HepG2 (cell line): ENCODE measurements around the gene CTSA. TPM values are rescaled to one million over a fixed set of nuclear protein-coding genes. Genes with fewer than 3 reads are reported as not detected.

Source experiments
- ATAC-seq: fragments of 200-7000 bp; cut with Tn5 transposase; 3 replicates; pipeline ENCODE4 v1.9.1; 2020; ENCODE audit warnings: mild to moderate bottlenecking, moderate library complexity
- Bru-seq: library from RNA; stranded (reverse); fragments of 400-500 nt; gene quantifications from one replicate; lab custom pipeline; 2021; lab: Mats Ljungman, UMichigan
- BruChase-seq, 2 experiments: library from RNA; stranded (reverse); fragments of 400-500 nt; gene quantifications; one replicate each; lab custom pipeline; 2021; lab: Mats Ljungman, UMichigan
- BruUV-seq: library from RNA; stranded (reverse); fragments of 400-500 nt; replicated peaks from 2 replicates; lab custom pipeline; 2021; lab: Mats Ljungman, UMichigan
- CTCF ChIA-PET: fragments of 300-600 bp; formaldehyde crosslinking; extraction: SDS; loops from one replicate; lab custom pipeline; 2021; ENCODE audit warnings: low total read pairs, inconsistent platforms, low intra/inter-chr PET ratio; lab: Yijun Ruan, JAX
- POLR2A ChIA-PET: fragments of 350-600 bp; sonication (Branson Sonifier 250); formaldehyde crosslinking; loops from one replicate; lab custom pipeline; 2020; ENCODE audit warnings: antibody characterized with exemption, inconsistent platforms; lab: Yijun Ruan, JAX
- DNase-seq: peaks from one replicate; pipeline ENCODE4 v3.0.0-alpha.2; 2015; ENCODE audit warnings: low spot score
- FAIRE-seq: peaks from 3 replicates; lab custom pipeline; 2011; peaks lifted over from hg19 to GRCh38; lab: Jason Lieb, UNC
- H2AFZ ChIP-seq: one replicate; pipeline ENCODE4 v1.6.1; 2011; ENCODE audit warnings: low read length, inconsistent platforms
- H3K27ac ChIP-seq: fragments of 300-600 bp; 3 replicates; pipeline ENCODE4 v1.8.0; 2011; ENCODE audit warnings: mixed run types, mild to moderate bottlenecking, mixed read lengths, low read length, inconsistent platforms; ENCODE audit not compliant: insufficient read depth; ENCODE audit errors: extremely low read length
- H3K27me3 ChIP-seq, 2 experiments: fragments of 200-600 bp in 1 of 2; 2 replicates in 1 of 2; 3 replicates in 1 of 2; pipeline versions ENCODE4 v1.6.0 to v1.8.0; 2011; ENCODE audit warnings: low read length in 2 of 2, mild to moderate bottlenecking in 2 of 2, moderate library complexity in 2 of 2, inconsistent platforms in 1 of 2; ENCODE audit not compliant: insufficient read depth in 2 of 2, control insufficient read depth in 1 of 2
- H3K36me3 ChIP-seq, 2 experiments: fragments of 200-600 bp in 1 of 2; replicated peaks in 1 of 2; 2 replicates in 1 of 2; 3 replicates in 1 of 2; pipeline versions ENCODE4 v1.5.1 to v1.8.0; 2011; ENCODE audit warnings: low read length in 2 of 2, inconsistent platforms in 1 of 2; ENCODE audit not compliant: insufficient read depth in 2 of 2, control insufficient read depth in 1 of 2
- H3K4me1 ChIP-seq: 2 replicates; pipeline ENCODE4 v1.5.1; 2012; ENCODE audit warnings: low read length, inconsistent platforms; ENCODE audit not compliant: insufficient read depth
- H3K4me2 ChIP-seq: 2 replicates; pipeline ENCODE4 v1.6.0; 2011; ENCODE audit warnings: low read depth, low read length, inconsistent platforms
- H3K4me3 ChIP-seq, 3 experiments: fragments of 200-600 bp in 1 of 3; sonication (generic), shearing (Covaris generic) in 1 of 3; replicated peaks in 1 of 3; 2 replicates each; pipeline ENCODE4 v1.5.1; 2011 to 2016; ENCODE audit warnings: low read length in 3 of 3, inconsistent platforms in 2 of 3, low read depth in 2 of 3, mild to moderate bottlenecking in 2 of 3, control low read depth in 1 of 3, mixed read lengths in 1 of 3; ENCODE audit not compliant: insufficient read depth in 1 of 3
- H3K79me2 ChIP-seq: one replicate; pipeline ENCODE4 v1.6.1; 2011; ENCODE audit warnings: low read length, inconsistent platforms; ENCODE audit not compliant: insufficient read depth
- H3K9ac ChIP-seq: 2 replicates; pipeline ENCODE4 v1.6.0; 2011; ENCODE audit warnings: mild to moderate bottlenecking, low read depth, low read length, inconsistent platforms; ENCODE audit not compliant: insufficient read depth
- H3K9me3 ChIP-seq: 2 replicates; pipeline ENCODE4 v1.5.1; 2012; ENCODE audit warnings: mild to moderate bottlenecking, low read length
- H4K20me1 ChIP-seq: 2 replicates; pipeline ENCODE4 v1.6.0; 2011; ENCODE audit warnings: inconsistent platforms, mild to moderate bottlenecking, low read length, moderate library complexity; ENCODE audit not compliant: insufficient read depth
- ETV5 ChIP-seq: IDR thresholded peaks from 2 replicates; pipeline ENCODE4 v1.6.1; 2018; ENCODE audit warnings: missing biosample characterization, missing genetic modification reagents, inconsistent platforms, borderline replicate concordance
- HES4 ChIP-seq: sonication (generic); formaldehyde crosslinking; IDR thresholded peaks from 2 replicates; pipeline ENCODE4 v1.9.0; 2021; ENCODE audit warnings: mild to moderate bottlenecking, missing genetic modification reagents, borderline replicate concordance
- PHF8 ChIP-seq: sonication (generic); formaldehyde crosslinking; IDR thresholded peaks from 2 replicates; pipeline ENCODE4 v1.5.0; 2020; ENCODE audit warnings: missing genetic modification reagents
- RCOR2 ChIP-seq: IDR thresholded peaks from 2 replicates; pipeline ENCODE4 v1.6.1; 2016; ENCODE audit warnings: missing biosample characterization, missing genetic modification reagents
- SOX5 ChIP-seq: IDR thresholded peaks from 2 replicates; pipeline ENCODE4 v1.6.1; 2016; ENCODE audit warnings: borderline replicate concordance
- SP5 ChIP-seq: IDR thresholded peaks from 2 replicates; pipeline ENCODE4 v1.6.1; 2016; ENCODE audit warnings: low read depth, borderline replicate concordance
- TSC22D2 ChIP-seq: sonication (generic); formaldehyde crosslinking; IDR thresholded peaks from 2 replicates; pipeline ENCODE4 v1.5.1; 2020; ENCODE audit warnings: missing genetic modification reagents, mild to moderate bottlenecking, borderline replicate concordance
- ZKSCAN1 ChIP-seq: fragments of 150-350 bp; IDR thresholded peaks from 2 replicates; pipeline ENCODE4 v1.6.1; 2014; ENCODE audit warnings: low read length
- ZNF333 ChIP-seq: sonication (generic); formaldehyde crosslinking; IDR thresholded peaks from 2 replicates; pipeline ENCODE4 v1.4.0; 2020; ENCODE audit warnings: mild to moderate bottlenecking, missing genetic modification reagents, borderline replicate concordance
- WGBS: methylation state at CpG from one replicate; pipeline ENCODE4 v1.1.6; 2017; ENCODE audit warnings: low lambda C conversion rate; 5-methylcytosine and 5-hydroxymethylcytosine counted together
- in situ Hi-C: cut with HindIII; loops from 2 replicates; pipeline ENCODE4 v1.10.0; 2017; ENCODE audit warnings: low pct_unique_long_range_greater_than_20kb; ENCODE audit not compliant: extremely low pct_ligation_motif_present
- intact Hi-C: fragments of 100-400 bp; cut with micrococcal nuclease; formaldehyde crosslinking; loops from one replicate; pipeline ENCODE4 v1.10.0; 2022; ENCODE audit not compliant: unreplicated experiment
- long read RNA-seq, 2 experiments: library from RNA in 1 of 2; library from polyadenylated mRNA in 1 of 2; stranded (forward) in 1 of 2; unstranded in 1 of 2; transcript quantifications; one replicate each; pipeline ENCODE4 v2.0.0, GENCODE V29; 2019 to 2022
- polyA minus RNA-seq, 3 experiments: library from RNA; depleted of rRNA, polyadenylated mRNA; stranded (reverse); fragments of >200 nt; gene quantifications; 2 replicates each; pipeline ENCODE4 v1.2.3, GENCODE V29; 2011; ENCODE audit warnings: low replicate concordance in 1 of 3
- polyA plus RNA-seq, 8 experiments: library from polyadenylated mRNA; depleted of rRNA in 3 of 8; stranded (reverse) in 7 of 8; unstranded in 1 of 8; fragments of >200 nt; fragmentation: Illumina TruSeq in 4 of 8; extraction: Trizol in 4 of 8; gene quantifications; 2 replicates each; pipeline versions ENCODE4 v1.2.1 to v1.2.3, GENCODE V29; 2011 to 2016; ENCODE audit warnings: low read depth in 4 of 8, missing spikeins in 1 of 8, mixed read lengths in 1 of 8; ENCODE audit not compliant: insufficient read depth in 1 of 8
- total RNA-seq, 5 experiments: library from RNA; depleted of rRNA; stranded (reverse); fragments of >200 nt; fragmentation: Illumina TruSeq; extraction: Trizol; gene quantifications; 2 replicates each; pipeline ENCODE4 v1.2.3, GENCODE V29; 2016; ENCODE audit warnings: low read depth in 1 of 5
- TF ChIP-seq, protein P1 (sequence below): sonication (generic); formaldehyde crosslinking; IDR thresholded peaks from 2 replicates; pipeline ENCODE4 v1.5.0; 2020; ENCODE audit warnings: mild to moderate bottlenecking, missing genetic modification reagents
- TF ChIP-seq, protein P2 (sequence below): conservative IDR thresholded peaks from 2 replicates; pipeline ENCODE4 v1.6.1; 2018; ENCODE audit warnings: missing genetic modification reagents

Gene CTSA
- 63.8 and 202 TPM in 2 replicates for total RNA-seq (2016; rRNA removed; fragmentation: Illumina TruSeq; extraction: Trizol)
- 83.9 and 87.3 TPM in 2 replicates for total RNA-seq (2016; cell fraction: cytosol; rRNA removed; fragmentation: Illumina TruSeq; extraction: Trizol; ENCODE audit: low read depth)
- total RNA-seq (2016; cell fraction: insoluble cytoplasmic fraction; rRNA removed; fragmentation: Illumina TruSeq; extraction: Trizol) = 57.2 and 212 TPM in 2 replicates
- 50.4 and 53.1 TPM in 2 replicates for total RNA-seq (2016; cell fraction: membrane; rRNA removed; fragmentation: Illumina TruSeq; extraction: Trizol)
- 213 and 263 TPM in 2 replicates for total RNA-seq (2016; cell fraction: nucleus; rRNA removed; fragmentation: Illumina TruSeq; extraction: Trizol)
- 222 and 231 TPM in 2 replicates for polyA plus RNA-seq (2011; rRNA removed)
- polyA plus RNA-seq (2011; cell fraction: cytosol; rRNA removed) = 240 and 265 TPM in 2 replicates
- polyA plus RNA-seq (2011; cell fraction: nucleus; rRNA removed) = 851 and 910 TPM in 2 replicates
- 102 and 105 TPM in 2 replicates for polyA plus RNA-seq (2012)
- 37.4 and 39.2 TPM in 2 replicates for polyA plus RNA-seq (2016; cell fraction: cytosol; fragmentation: Illumina TruSeq; extraction: Trizol; ENCODE audit: low read depth)
- polyA plus RNA-seq (2016; cell fraction: insoluble cytoplasmic fraction; fragmentation: Illumina TruSeq; extraction: Trizol; ENCODE audit: low read depth) = 82.4 and 101 TPM in 2 replicates
- polyA plus RNA-seq (2016; cell fraction: membrane; fragmentation: Illumina TruSeq; extraction: Trizol; ENCODE audit: low read depth) = 45.6 and 51.6 TPM in 2 replicates
- 573 and 587 TPM in 2 replicates for polyA plus RNA-seq (2016; cell fraction: nucleus; fragmentation: Illumina TruSeq; extraction: Trizol; ENCODE audit: insufficient read depth, low read depth)
- polyA minus RNA-seq (2011; rRNA and poly(A)+ RNA removed; ENCODE audit: low replicate concordance) = 289 and 410 TPM in 2 replicates
- polyA minus RNA-seq (2011; cell fraction: cytosol; rRNA and poly(A)+ RNA removed) = 109 and 118 TPM in 2 replicates
- polyA minus RNA-seq (2011; cell fraction: nucleus; rRNA and poly(A)+ RNA removed) = 292 and 323 TPM in 2 replicates
- percentile 91 among the genes with signal in this experiment for Bru-seq, nascent RNA
- BruChase-seq, experiment 1, labeled RNA remaining after a 6-hour chase = percentile 95 among the genes with signal in this experiment
- BruChase-seq, experiment 2, labeled RNA remaining after a 2-hour chase = percentile 93 among the genes with signal in this experiment
- long read RNA-seq, experiment 1, transcript CTSA-207 (2 exons, 2,183 nt) = minor isoform, 19 of 200 reads
- long read RNA-seq, experiment 1, transcript CTSA-201 (15 exons, 1,898 nt) = minor isoform, 7 of 200 reads
- long read RNA-seq, experiment 1, transcript CTSA-203 (14 exons, 1,972 nt) = minor isoform, 31 of 200 reads
- long read RNA-seq, experiment 1, transcript CTSA-204 (15 exons, 2,149 nt) = major isoform, 111 of 200 reads
- long read RNA-seq, experiment 1, partial matches to known transcripts = 21 of 200 reads
- long read RNA-seq, experiment 1, other reads (novel, unspliced or antisense) = 11 of 200 reads
- long read RNA-seq, experiment 2, transcript CTSA-204 (15 exons, 2,149 nt) = major isoform, 121 of 336 reads
- long read RNA-seq, experiment 2, transcript CTSA-203 (14 exons, 1,972 nt) = minor isoform, 101 of 336 reads
- long read RNA-seq, experiment 2, transcript CTSA-201 (15 exons, 1,898 nt) = minor isoform, 8 of 336 reads
- long read RNA-seq, experiment 2, partial matches to known transcripts = 55 of 336 reads
- long read RNA-seq, experiment 2, other reads (novel, unspliced or antisense) = 46 of 336 reads

DNA sequence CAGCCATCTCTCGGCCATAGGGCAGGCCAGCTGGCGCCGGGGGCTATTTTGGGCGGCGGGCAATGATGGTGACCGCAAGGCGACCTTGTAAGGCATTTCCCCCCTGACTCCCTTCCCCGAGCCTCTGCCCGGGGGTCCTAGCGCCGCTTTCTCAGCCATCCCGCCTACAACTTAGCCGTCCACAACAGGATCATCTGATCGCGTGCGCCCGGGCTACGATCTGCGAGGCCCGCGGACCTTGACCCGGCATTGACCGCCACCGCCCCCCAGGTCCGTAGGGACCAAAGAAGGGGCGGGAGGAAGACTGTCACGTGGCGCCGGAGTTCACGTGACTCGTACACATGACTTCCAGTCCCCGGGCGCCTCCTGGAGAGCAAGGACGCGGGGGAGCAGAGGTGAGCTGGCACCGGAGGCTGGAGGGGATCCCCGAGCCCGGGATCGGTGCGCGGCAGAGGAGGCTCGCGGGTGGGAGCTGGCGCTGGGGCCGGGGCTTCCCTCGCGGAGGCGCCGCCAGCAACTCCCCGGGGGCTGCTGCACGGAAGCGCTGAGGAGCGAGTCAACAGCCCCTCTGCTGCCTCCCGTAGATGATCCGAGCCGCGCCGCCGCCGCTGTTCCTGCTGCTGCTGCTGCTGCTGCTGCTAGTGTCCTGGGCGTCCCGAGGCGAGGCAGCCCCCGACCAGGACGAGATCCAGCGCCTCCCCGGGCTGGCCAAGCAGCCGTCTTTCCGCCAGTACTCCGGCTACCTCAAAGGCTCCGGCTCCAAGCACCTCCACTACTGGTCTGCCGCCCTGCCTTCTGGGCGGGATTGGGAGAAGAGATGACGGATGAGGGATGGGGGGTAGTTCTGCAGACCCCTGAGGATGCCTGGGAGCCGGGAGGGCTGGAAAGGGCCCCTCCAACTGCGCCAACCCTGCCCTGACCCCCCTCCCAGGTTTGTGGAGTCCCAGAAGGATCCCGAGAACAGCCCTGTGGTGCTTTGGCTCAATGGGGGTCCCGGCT, at the start of gene CTSA, which contains the start of gene NEURL2:
TSS of gene CTSA (plus strand) at position 351 of the 999 bp plus-strand sequence. CDS start at position 585, 234 bp downstream.
TSS of gene NEURL2 (minus strand) at position 224 of the 999 bp plus-strand sequence. CDS start at position 7, 217 bp downstream.
- POLR2A ChIA-PET = interaction anchor here (0.7 to 8.1 kb wide), 25 partner anchors 10 to 99 kb away, joined by 3 to 164 read pairs (median 9); partner anchors contain the start of genes ACOT8, DNTTIP1, PCIF1 and PLTP
- TF ChIP-seq, protein P1, sequence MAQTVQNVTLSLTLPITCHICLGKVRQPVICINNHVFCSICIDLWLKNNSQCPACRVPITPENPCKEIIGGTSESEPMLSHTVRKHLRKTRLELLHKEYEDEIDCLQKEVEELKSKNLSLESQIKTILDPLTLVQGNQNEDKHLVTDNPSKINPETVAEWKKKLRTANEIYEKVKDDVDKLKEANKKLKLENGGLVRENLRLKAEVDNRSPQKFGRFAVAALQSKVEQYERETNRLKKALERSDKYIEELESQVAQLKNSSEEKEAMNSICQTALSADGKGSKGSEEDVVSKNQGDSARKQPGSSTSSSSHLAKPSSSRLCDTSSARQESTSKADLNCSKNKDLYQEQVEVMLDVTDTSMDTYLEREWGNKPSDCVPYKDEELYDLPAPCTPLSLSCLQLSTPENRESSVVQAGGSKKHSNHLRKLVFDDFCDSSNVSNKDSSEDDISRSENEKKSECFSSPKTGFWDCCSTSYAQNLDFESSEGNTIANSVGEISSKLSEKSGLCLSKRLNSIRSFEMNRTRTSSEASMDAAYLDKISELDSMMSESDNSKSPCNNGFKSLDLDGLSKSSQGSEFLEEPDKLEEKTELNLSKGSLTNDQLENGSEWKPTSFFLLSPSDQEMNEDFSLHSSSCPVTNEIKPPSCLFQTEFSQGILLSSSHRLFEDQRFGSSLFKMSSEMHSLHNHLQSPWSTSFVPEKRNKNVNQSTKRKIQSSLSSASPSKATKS (CRISPR knock-in tag) = peak; percentile 100
- TF ChIP-seq ZNF333 = peak; percentile 94; the same call in 1 of the 2 replicates
- peak; percentile 87 for TF ChIP-seq HES4
- peak; percentile 91 for TF ChIP-seq PHF8 (CRISPR knock-in tag)
- TF ChIP-seq SOX5 (CRISPR knock-in tag) = peak; percentile 92
- peak; percentile 99 for TF ChIP-seq SP5 (CRISPR knock-in tag)
- peak; percentile 98 for TF ChIP-seq TSC22D2
- TF ChIP-seq ZKSCAN1 = no peak
- TF ChIP-seq, protein P2, sequence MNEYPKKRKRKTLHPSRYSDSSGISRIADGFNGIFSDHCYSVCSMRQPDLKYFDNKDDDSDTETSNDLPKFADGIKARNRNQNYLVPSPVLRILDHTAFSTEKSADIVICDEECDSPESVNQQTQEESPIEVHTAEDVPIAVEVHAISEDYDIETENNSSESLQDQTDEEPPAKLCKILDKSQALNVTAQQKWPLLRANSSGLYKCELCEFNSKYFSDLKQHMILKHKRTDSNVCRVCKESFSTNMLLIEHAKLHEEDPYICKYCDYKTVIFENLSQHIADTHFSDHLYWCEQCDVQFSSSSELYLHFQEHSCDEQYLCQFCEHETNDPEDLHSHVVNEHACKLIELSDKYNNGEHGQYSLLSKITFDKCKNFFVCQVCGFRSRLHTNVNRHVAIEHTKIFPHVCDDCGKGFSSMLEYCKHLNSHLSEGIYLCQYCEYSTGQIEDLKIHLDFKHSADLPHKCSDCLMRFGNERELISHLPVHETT = peak; percentile 98
- TF ChIP-seq ETV5 (CRISPR knock-in tag) = peak; percentile 91
- TF ChIP-seq RCOR2 (CRISPR knock-in tag) = peak; percentile 91

More for the DNA sequence above, at the start of gene CTSA, which contains the start of gene NEURL2:
- in situ Hi-C loops = loop anchor here (5.0 kb wide), 2 partner anchors 41 to 71 kb away; partner anchors contain the start of gene PCIF1
- Histone ChIP-seq H3K9me3 (no peaks in the 10 kb centered on the region), H3K27ac (peak within 1 kb of the TSS; percentile 87), H4K20me1 (no peaks in the 10 kb centered on the region), H3K4me2 (peak within 1 kb of the TSS; percentile 85), H3K9ac (peak within 1 kb of the TSS; percentile 87), H3K79me2 (peaks cover 32% of the 10 kb centered on the region), H3K36me3 (peaks cover 31 to 54% of the 10 kb centered on the region in 2 experiments), H3K27me3 (no peaks in the 10 kb centered on the region), H2AFZ (no peak within 1 kb of the TSS), H3K4me3 (peak within 1 kb of the TSS; percentile 86 to 98 (median 96)), H3K4me1 (peaks cover 43% of the 10 kb centered on the region)
- ATAC-seq = peak; percentile 80
- CTCF ChIA-PET = interaction anchor here (1.2 to 2.6 kb wide), 3 partner anchors 67 to 92 kb away, joined by 3 to 19 read pairs (median 4); no protein-coding TSS in a partner anchor
- DNase-seq = peak; percentile 98
- WGBS = 2% methylated on average over 44 of the region's 78 CpGs
- peak; percentile 77 for FAIRE-seq
- BruUV-seq = no TSS peak
- intact Hi-C loops = loop anchor here (1.0 to 2.0 kb wide), 8 partner anchors 10 to 72 kb away; partner anchors contain the start of genes ACOT8, PCIF1, SNX21 and ZSWIM1
